Measurements from ENCODE around the gene MUC15. TPM values are rescaled to one million over a fixed set of nuclear protein-coding genes. Genes with fewer than 3 reads are reported as not detected.

MUC15 gene
- total and polyA plus RNA-seq, 10 of the 15 experiments (the other 5 are each of a cell fraction or from before 2014, with no cell fraction given), result 0.03 to 0.86 (median 0.09) TPM; not detected in 6

GRCh38 chr11:26608507-26609146, 36.6 kb upstream of the MUC15 start (continued):
- TF ChIP-seq MYB (IDR thresholded peaks at IDR 0.05; ENCODE audit: borderline replicate concordance, low read depth, low read length), result no peak
- TF ChIP-seq DPF2 (IDR thresholded peaks at IDR 0.05), result 0 out of 2 replicates have a peak, but pooled peaks have one; percentile 35
- TF ChIP-seq NR2F1 (conservative IDR thresholded peaks at IDR 0.05), result peak; percentile 9; the same call in 1 of the 2 replicates
- peak; percentile 89 for TF ChIP-seq MEF2B (IDR thresholded peaks at IDR 0.05; ENCODE audit: partially characterized antibody, poor library complexity, severe bottlenecking)
- TF ChIP-seq TCF12 (IDR thresholded peaks at IDR 0.05; ENCODE audit: low read depth, low read length), result 0 out of 2 replicates have a peak, but pooled peaks have one; percentile 29

DNA sequence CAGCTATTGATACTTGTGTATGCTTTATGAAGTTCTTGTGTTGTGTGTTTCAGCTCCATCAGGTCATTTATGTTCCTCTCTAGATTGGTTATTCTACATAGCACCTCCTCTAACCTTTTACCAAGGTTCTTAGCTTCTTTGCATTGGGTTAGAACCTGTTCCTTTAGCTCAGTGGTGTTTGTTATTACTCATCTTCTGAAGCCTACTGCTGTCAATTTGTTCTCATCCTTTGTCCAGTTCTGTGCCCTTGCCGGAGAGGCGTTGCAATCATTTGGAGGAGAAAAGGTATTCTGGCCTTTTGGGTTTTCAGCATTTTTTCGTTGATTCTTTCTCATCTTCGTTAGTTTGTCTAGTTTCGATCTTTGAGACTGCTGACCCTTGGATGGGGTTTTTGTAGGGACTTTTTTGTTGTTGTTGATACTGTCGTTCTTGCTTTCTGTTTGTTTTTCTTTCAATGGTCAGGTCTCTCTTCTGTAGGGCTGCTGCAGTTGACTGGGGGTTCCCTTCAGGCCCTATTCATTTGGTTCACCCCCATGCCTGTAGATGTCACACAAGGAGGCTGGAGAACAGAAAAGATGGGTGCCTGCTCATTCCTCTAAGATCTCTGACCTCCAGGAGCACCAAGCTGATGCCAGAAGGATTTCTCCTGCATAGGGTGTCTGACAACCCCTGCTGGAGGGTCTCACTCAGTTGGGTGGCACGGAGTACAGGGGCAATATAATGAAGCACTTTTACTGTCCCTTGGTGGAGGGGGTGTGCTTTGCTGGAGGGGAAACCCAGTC, 35.9 kb upstream of the MUC15 start:
- TSS peak; percentile 78 for BruUV-seq (replicated peaks)
- ATAC-seq, result peak; percentile 90
- peak; percentile 49 for DNase-seq (ENCODE audit: low read depth, low spot score)
- FAIRE-seq, result peak; percentile 79
- H3K79me2 ChIP-seq (ENCODE audit: control insufficient read depth, insufficient read depth, low read length), result no peaks in the 10 kb centered on the region
- peak overlapping the region; percentile 58 for H3K27ac ChIP-seq (ENCODE audit: control insufficient read depth, insufficient read depth)
- no peaks in the 10 kb centered on the region for H3K36me3 ChIP-seq (ENCODE audit: control insufficient read depth in 2 of 2, insufficient read depth in 2 of 2, low read length in 1 of 2)
- in situ Hi-C loops (cut with MboI), result no loop called here
- RAD21 ChIA-PET (ENCODE audit: unreplicated experiment), result interaction anchor here (0.8 to 2.7 kb wide), 21 partner anchors 11 to 81 kb away, joined by 3 to 14 read pairs (median 3); partner anchors contain the start of gene MUC15
- no peak overlapping the region for H3K4me3 ChIP-seq
- 13% methylated on average over 7 of the region's 7 CpGs for WGBS (ENCODE audit: insufficient coverage, insufficient replicate concordance, low lambda C conversion rate, missing lambda C conversion rate)
- H3K27me3 ChIP-seq (replicated peaks in 1 of 2; ENCODE audit: control insufficient read depth in 2 of 2, insufficient read depth in 2 of 2, low read length in 1 of 2), result no peaks in the 10 kb centered on the region
- no peaks in the 10 kb centered on the region for H4K20me1 ChIP-seq (ENCODE audit: control insufficient read depth, insufficient read depth)
- H3K4me1 ChIP-seq (ENCODE audit: control insufficient read depth, insufficient read depth, low read length), result peaks cover 4% of the 10 kb centered on the region; the same call in 1 of the 2 replicates
- CTCF ChIA-PET, result interaction anchor here (0.8 to 2.1 kb wide), 9 partner anchors 9 to 136 kb away, joined by 3 to 9 read pairs (median 3); no protein-coding TSS in a partner anchor
- no peak overlapping the region; the same call in 1 of the 2 replicates for H3K9ac ChIP-seq (ENCODE audit: control insufficient read depth, insufficient read depth, low read length)
- H2AFZ ChIP-seq (ENCODE audit: control insufficient read depth, low read depth, low read length), result peak overlapping the region; percentile 55
- intact Hi-C loops (cut with micrococcal nuclease; ENCODE audit: unreplicated experiment), result loop anchor here (2.0 kb wide), 2 partner anchors 25 to 41 kb away; no protein-coding TSS in a partner anchor
- H3K9me3 ChIP-seq (replicated peaks; ENCODE audit: control insufficient read depth, insufficient read depth, low read length), result no peaks in the 10 kb centered on the region; the same call in 2 of the 3 replicates
- H3K4me2 ChIP-seq (ENCODE audit: control insufficient read depth, insufficient read depth), result peak overlapping the region; percentile 5; the same call in 1 of the 2 replicates
- POLR2A ChIA-PET, result interaction anchor here (1.0 to 1.9 kb wide), 8 partner anchors 24 to 62 kb away, joined by 3 to 5 read pairs (median 3); no protein-coding TSS in a partner anchor
- SMC1A ChIA-PET (ENCODE audit: uncharacterized antibody, unreplicated experiment), result interaction anchor here (0.9 to 3.9 kb wide), 31 partner anchors 11 to 170 kb away, joined by 3 to 20 read pairs (median 4); partner anchors contain the start of gene MUC15
- TF ChIP-seq ATF2 (IDR thresholded peaks at IDR 0.05; ENCODE audit: low read length) (0 out of 2 replicates have a peak, but pooled peaks have one; percentile 24), ZNF207 (IDR thresholded peaks at IDR 0.05; ENCODE audit: borderline replicate concordance) (0 out of 2 replicates have a peak, but pooled peaks have one; percentile 49), ZBTB40 (IDR thresholded peaks at IDR 0.05; ENCODE audit: borderline replicate concordance) (no peak; the same call in 1 of the 2 replicates), EP300 (IDR thresholded peaks at IDR 0.05; ENCODE audit: borderline replicate concordance in 1 of 2, control insufficient read depth in 1 of 2, low read depth in 2 of 2, low read length in 2 of 2) (peak; percentile 42 to 52; a peak in 1 of 4 replicates)
- TF ChIP-seq, protein P1, sequence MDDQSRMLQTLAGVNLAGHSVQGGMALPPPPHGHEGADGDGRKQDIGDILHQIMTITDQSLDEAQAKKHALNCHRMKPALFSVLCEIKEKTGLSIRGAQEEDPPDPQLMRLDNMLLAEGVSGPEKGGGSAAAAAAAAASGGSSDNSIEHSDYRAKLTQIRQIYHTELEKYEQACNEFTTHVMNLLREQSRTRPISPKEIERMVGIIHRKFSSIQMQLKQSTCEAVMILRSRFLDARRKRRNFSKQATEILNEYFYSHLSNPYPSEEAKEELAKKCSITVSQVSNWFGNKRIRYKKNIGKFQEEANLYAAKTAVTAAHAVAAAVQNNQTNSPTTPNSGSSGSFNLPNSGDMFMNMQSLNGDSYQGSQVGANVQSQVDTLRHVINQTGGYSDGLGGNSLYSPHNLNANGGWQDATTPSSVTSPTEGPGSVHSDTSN (IDR thresholded peaks at IDR 0.05; ENCODE audit: insufficient replicate concordance, low read depth, low read length), result no peak
